Spleen (tissue), 11 donors: ENCODE results near the gene ODAPH. TPM values are rescaled to one million over a fixed set of nuclear protein-coding genes. Genes with fewer than 3 reads are reported as not detected.

Experiments used
- DNase-seq: peaks from one replicate; pipeline ENCODE4 v3.0.0-alpha.2; 2020
- H3K27ac ChIP-seq, 8 donors: fragments of 200-600 bp; sonication (generic) in 7 of 8; 1 replicate in 4 of 8; 2 replicates in 4 of 8; pipeline versions ENCODE4 v1.5.0 to v1.8.0; 2016 to 2021; ENCODE audit warnings: inconsistent platforms in 4 of 8, mild to moderate bottlenecking in 4 of 8, moderate library complexity in 1 of 8
- H3K27me3 ChIP-seq, 7 donors: fragments of 200-600 bp; sonication (generic) in 6 of 7; replicated peaks in 1 of 7; 1 replicate in 4 of 7; 2 replicates in 3 of 7; pipeline versions ENCODE4 v1.5.0 to v1.8.0; 2016 to 2021; ENCODE audit warnings: inconsistent platforms in 3 of 7, mild to moderate bottlenecking in 1 of 7
- H3K36me3 ChIP-seq, 6 donors: fragments of 200-600 bp; sonication (generic) in 5 of 6; 1 replicate in 4 of 6; 2 replicates in 2 of 6; pipeline versions ENCODE4 v1.5.0 to v1.8.0; 2016 to 2021; ENCODE audit warnings: inconsistent platforms in 2 of 6
- H3K4me1 ChIP-seq, 6 donors: fragments of 200-600 bp; sonication (generic) in 5 of 6; 1 replicate in 3 of 6; 2 replicates in 3 of 6; pipeline versions ENCODE4 v1.5.0 to v1.8.0; 2016 to 2021; ENCODE audit warnings: inconsistent platforms in 3 of 6
- H3K4me3 ChIP-seq, 8 donors: fragments of 200-600 bp; sonication (generic) in 7 of 8; 1 replicate in 4 of 8; 2 replicates in 4 of 8; pipeline versions ENCODE4 v1.5.0 to v1.8.0; 2016 to 2021; ENCODE audit warnings: inconsistent platforms in 4 of 8, mild to moderate bottlenecking in 4 of 8, moderate library complexity in 2 of 8
- H3K9me3 ChIP-seq, 8 donors: fragments of 200-600 bp; sonication (generic) in 7 of 8; 1 replicate in 4 of 8; 2 replicates in 4 of 8; pipeline versions ENCODE4 v1.5.0 to v1.8.0; 2016 to 2021; ENCODE audit warnings: inconsistent platforms in 4 of 8
- CTCF ChIP-seq, 11 experiments: fragments of 200-600 bp in 7 of 11; fragments of 450-650 bp in 4 of 11; sonication (generic) in 4 of 11; IDR thresholded peaks in 8 of 11; conservative IDR thresholded peaks in 3 of 11; 1 replicate in 7 of 11; 2 replicates in 4 of 11; pipeline versions ENCODE4 v1.4.0 to v1.8.0; 2016 to 2021; ENCODE audit warnings: antibody characterized with exemption in 11 of 11, inconsistent platforms in 4 of 11, mild to moderate bottlenecking in 1 of 11
- POLR2A ChIP-seq, 3 donors: fragments of 450-650 bp; IDR thresholded peaks; one replicate each; pipeline ENCODE4 v1.5.1; 2017; ENCODE audit warnings: antibody characterized with exemption in 3 of 3, mild to moderate bottlenecking in 1 of 3
- POLR2AphosphoS5 ChIP-seq, 3 donors: sonication (generic); formaldehyde crosslinking; IDR thresholded peaks; one replicate each; pipeline ENCODE4 v1.5.1; 2017; ENCODE audit warnings: antibody characterized with exemption in 3 of 3
- WGBS, 5 donors: extraction: QIAGEN DNeasy Blood & Tissue Kit in 3 of 5; methylation state at CpG; one replicate each; pipeline versions ENCODE4 v1.1.5 to v1.1.7; 2013 to 2018; 5-methylcytosine and 5-hydroxymethylcytosine counted together
- intact Hi-C: fragments of 100-400 bp; cut with DNase I; formaldehyde crosslinking; loops from one replicate; pipeline ENCODE4 v1.15.0; 2023; ENCODE audit warnings: low total_unique reads
- polyA plus RNA-seq, 3 donors: library from polyadenylated mRNA; stranded (reverse); fragments of 200-250 nt; gene quantifications; one replicate each; pipeline ENCODE4 v1.2.1, GENCODE V29; 2013
- total RNA-seq, 7 donors: library from RNA; depleted of rRNA in 3 of 7; stranded (reverse); fragments of >200 nt in 3 of 7; fragmentation: NEBNext Ultra II Directional in 4 of 7; extraction: Animal tissue kit (Norgen Biotek cat#: 25700) in 4 of 7; gene quantifications; one replicate each; pipeline versions ENCODE4 v1.1.0 to v1.2.1, GENCODE V29; 2016 to 2021
- donor health status: healthy with polysubstance abuse.
- donor health status: DM: no; HTN: no; CAD: no; lungs with moderate emphysema.
- donor health status: DM: no; HTN: no; CAD: no.
- donor health status: Bipolar disorder and iron deficiency.
- donor health status: healthy.
- donor health status: DM: no; HTN: no; CAD: no.
- donor health status: DM: yes; HTN: yes; CAD: no.

The ODAPH gene
- total and polyA plus RNA-seq, 10 donors: 0.74 TPM; not detected in 9

- DNase-seq: no peak
- no peak overlapping the region for H3K27ac ChIP-seq
- no peaks in the 10 kb centered on the region for H3K9me3 ChIP-seq
- H3K27me3 ChIP-seq: no peaks in the 10 kb centered on the region
- H3K4me3 ChIP-seq: no peak overlapping the region
- no peaks in the 10 kb centered on the region for H3K4me1 ChIP-seq
- H3K36me3 ChIP-seq: no peaks in the 10 kb centered on the region
- TF ChIP-seq POLR2A (IDR thresholded peaks at IDR 0.05): no peak
- no peak for TF ChIP-seq CTCF (IDR thresholded peaks at IDR 0.05 in 8 of 11, conservative IDR thresholded peaks at IDR 0.05 in 3 of 11)
- TF ChIP-seq POLR2AphosphoS5 (IDR thresholded peaks at IDR 0.05): no peak
- intact Hi-C loops: no loop called here
Measured at GRCh38 chr4:75552452-75552851, 3.4 kb upstream of the ODAPH start.

GRCh38 chr4:75557696-75558095 lies 1.8 kb downstream of the ODAPH start:
- Histone ChIP-seq H3K9me3 (no peaks in the 10 kb centered on the region), H3K27ac (no peak overlapping the region), H3K4me3 (no peak overlapping the region), H3K27me3 (no peaks in the 10 kb centered on the region), H3K36me3 (no peaks in the 10 kb centered on the region), H3K4me1 (no peaks in the 10 kb centered on the region)
- no peak for DNase-seq
- TF ChIP-seq POLR2A (IDR thresholded peaks at IDR 0.05) (no peak), CTCF (IDR thresholded peaks at IDR 0.05 in 8 of 11, conservative IDR thresholded peaks at IDR 0.05 in 3 of 11) (no peak), POLR2AphosphoS5 (IDR thresholded peaks at IDR 0.05) (no peak)
- intact Hi-C loops: no loop called here
- WGBS, 5 donors: 85 to 93% (median 85%) methylated on average over 8 of the region's 8 CpGs

- WGBS, 5 donors: 73 to 87% (median 80%) methylated on average over 8 of the region's 8 CpGs
- TF ChIP-seq CTCF (IDR thresholded peaks at IDR 0.05 in 8 of 11, conservative IDR thresholded peaks at IDR 0.05 in 3 of 11) (no peak), POLR2AphosphoS5 (IDR thresholded peaks at IDR 0.05) (no peak), POLR2A (IDR thresholded peaks at IDR 0.05) (no peak)
- Histone ChIP-seq H3K27ac (no peak overlapping the region), H3K4me1 (peaks cover 0 to 16% (median 0%) of the 10 kb centered on the region in 6 donors), H3K27me3 (no peaks in the 10 kb centered on the region), H3K9me3 (no peaks in the 10 kb centered on the region), H3K4me3 (no peak overlapping the region), H3K36me3 (no peaks in the 10 kb centered on the region)
- intact Hi-C loops: loop anchor here (10.0 kb wide), 1 partner anchor 687 kb away; no protein-coding TSS in a partner anchor
- DNase-seq: no peak
Measured at GRCh38 chr4:75561789-75562188, 5.9 kb downstream of the ODAPH start.

GRCh38 chr4:75564023-75564422 lies 8.2 kb downstream of the ODAPH start:
- no peak for DNase-seq
- H3K9me3 ChIP-seq: no peaks in the 10 kb centered on the region
- H3K27me3 ChIP-seq: no peaks in the 10 kb centered on the region
- TF ChIP-seq CTCF (IDR thresholded peaks at IDR 0.05 in 8 of 11, conservative IDR thresholded peaks at IDR 0.05 in 3 of 11): no peak
- no peak for TF ChIP-seq POLR2AphosphoS5 (IDR thresholded peaks at IDR 0.05)
- TF ChIP-seq POLR2A (IDR thresholded peaks at IDR 0.05): no peak
- WGBS, 5 donors: 80 to 89% (median 85%) methylated on average over 11 of the region's 11 CpGs
- intact Hi-C loops: loop anchor here (10.0 kb wide), 1 partner anchor 689 kb away; no protein-coding TSS in a partner anchor
- H3K27ac ChIP-seq: no peak overlapping the region
- H3K4me1 ChIP-seq: peaks cover 0 to 26% (median 3%) of the 10 kb centered on the region in 6 donors
- H3K36me3 ChIP-seq: no peaks in the 10 kb centered on the region
- no peak overlapping the region for H3K4me3 ChIP-seq
